Activated CD8-positive, alpha-beta memory T cell treated with anti-CD3 and anti-CD28 coated beads for 1 hour (primary cell): ENCODE results near the gene GPR107.

Experiments
- DNase-seq, 2 donors: peaks; one replicate each; pipeline ENCODE4 v3.0.0-alpha.2; 2020; ENCODE audit warnings: low read depth in 1 of 2; ENCODE audit errors: extremely low read depth in 1 of 2

The GPR107 gene

GRCh38 chr9:130155647-130156046 is 101.9 kb downstream of the GPR107 start:
- no peak for DNase-seq

GRCh38 chr9:130156672-130157071 is 103.0 kb downstream of the GPR107 start:
- DNase-seq: no peak

- no peak for DNase-seq
Observed at GRCh38 chr9:130157079-130157478, 103.4 kb downstream of the GPR107 start.

- DNase-seq: no peak
Observed at GRCh38 chr9:130158001-130158400, 104.3 kb downstream of the GPR107 start.

GRCh38 chr9:130159057-130159456 is 105.4 kb downstream of the GPR107 start:
- DNase-seq: no peak

GRCh38 chr9:130159915-130160670 is 106.4 kb downstream of the GPR107 start:
- no peak for DNase-seq

GRCh38 chr9:130160862-130161470 is 107.3 kb downstream of the GPR107 start:
- DNase-seq: no peak

GRCh38 chr9:130165579-130165978 is 111.9 kb downstream of the GPR107 start:
- no peak for DNase-seq

GRCh38 chr9:130166399-130166798 is 112.7 kb downstream of the GPR107 start:
- no peak for DNase-seq

- DNase-seq: no peak
Observed at GRCh38 chr9:130167927-130168326, 114.2 kb downstream of the GPR107 start.

GRCh38 chr9:130171226-130172148 is 117.8 kb downstream of the GPR107 start:
- no peak for DNase-seq

- DNase-seq: peak in 1 of 2 donors; percentile 25
Observed at GRCh38 chr9:130172161-130172857, 118.6 kb downstream of the GPR107 start, which contains the start of gene NCS1. NCS1 (plus strand) TSS chr9:130172404; CDS start chr9:130172664, 260 bp downstream.

GRCh38 chr9:130172858-130173665 is 119.4 kb downstream of the GPR107 start:
- DNase-seq: peak in 1 of 2 donors; percentile 22

GRCh38 chr9:130173666-130173983 is 119.9 kb downstream of the GPR107 start:
- no peak for DNase-seq

- DNase-seq: no peak
Observed at GRCh38 chr9:130174025-130174424, 120.3 kb downstream of the GPR107 start.

- DNase-seq: no peak
Observed at GRCh38 chr9:130174920-130175321, 121.2 kb downstream of the GPR107 start.

GRCh38 chr9:130175355-130175754 is 121.6 kb downstream of the GPR107 start:
- no peak for DNase-seq

GRCh38 chr9:130176760-130177159 is 123.1 kb downstream of the GPR107 start:
- no peak for DNase-seq

- no peak for DNase-seq
Observed at GRCh38 chr9:130177898-130178805, 124.4 kb downstream of the GPR107 start.
